Thyroid gland (tissue), 4 donors: ENCODE results near the gene CUL2. TPM values are rescaled to one million over a fixed set of nuclear protein-coding genes. Genes with fewer than 3 reads are reported as not detected.
A peak's percentile ranks its signal among the peaks of the same experiment; 100 is the strongest.

Experiments used
- DNase-seq, 2 donors: peaks; one replicate each; pipeline ENCODE4 v3.0.0-alpha.2; 2019
- H3K27ac ChIP-seq, 3 donors: fragments of 200-600 bp; sonication (generic); 1 replicate in 2 of 3; 2 replicates in 1 of 3; pipeline ENCODE4 v1.5.1; 2016 to 2019; ENCODE audit warnings: mild to moderate bottlenecking in 1 of 3, moderate library complexity in 1 of 3
- H3K27me3 ChIP-seq: fragments of 200-600 bp; sonication (generic); one replicate; pipeline ENCODE4 v1.5.1; 2019
- H3K36me3 ChIP-seq, 2 donors: fragments of 200-600 bp; sonication (generic); one replicate each; pipeline ENCODE4 v1.5.1; 2016 to 2019
- H3K4me1 ChIP-seq, 2 donors: fragments of 200-600 bp; sonication (generic); one replicate each; pipeline ENCODE4 v1.5.1; 2017 to 2019
- H3K4me3 ChIP-seq, 3 donors: fragments of 200-600 bp; sonication (generic); replicated peaks in 1 of 3; 1 replicate in 2 of 3; 2 replicates in 1 of 3; pipeline ENCODE4 v1.5.1; 2016; ENCODE audit warnings: mild to moderate bottlenecking in 1 of 3
- H3K9me3 ChIP-seq: fragments of 200-600 bp; sonication (generic); one replicate; pipeline ENCODE4 v1.5.1; 2017
- POLR2A ChIP-seq, 2 donors: fragments of 450-650 bp; IDR thresholded peaks; one replicate each; pipeline ENCODE4 v1.6.1; 2017; ENCODE audit warnings: antibody characterized with exemption in 2 of 2, mild to moderate bottlenecking in 2 of 2, moderate library complexity in 1 of 2
- WGBS, 2 donors: methylation state at CpG; one replicate each; pipeline ENCODE4 v1.1.5; 2017; 5-methylcytosine and 5-hydroxymethylcytosine counted together
- intact Hi-C: fragments of 100-400 bp; cut with DNase I; formaldehyde crosslinking; loops from one replicate; pipeline ENCODE4 v1.15.1; 2023
- total RNA-seq, 4 donors: library from RNA; depleted of rRNA; stranded (reverse); fragments of >200 nt; gene quantifications; one replicate each; pipeline ENCODE4 v1.2.3, GENCODE V29; 2016
- TF ChIP-seq, protein P1 (sequence below), 6 experiments: fragments of 200-600 bp in 3 of 6; fragments of 450-650 bp in 3 of 6; sonication (generic) in 3 of 6; IDR thresholded peaks; one replicate each; pipeline ENCODE4 v1.5.1; 2016 to 2019; ENCODE audit warnings: antibody characterized with exemption in 6 of 6, mild to moderate bottlenecking in 2 of 6, inconsistent platforms in 1 of 6, moderate library complexity in 1 of 6

CUL2 gene
- total RNA-seq, 4 donors from 2014 or later, result 16.5 to 19.0 (median 18.2) TPM

DNA sequence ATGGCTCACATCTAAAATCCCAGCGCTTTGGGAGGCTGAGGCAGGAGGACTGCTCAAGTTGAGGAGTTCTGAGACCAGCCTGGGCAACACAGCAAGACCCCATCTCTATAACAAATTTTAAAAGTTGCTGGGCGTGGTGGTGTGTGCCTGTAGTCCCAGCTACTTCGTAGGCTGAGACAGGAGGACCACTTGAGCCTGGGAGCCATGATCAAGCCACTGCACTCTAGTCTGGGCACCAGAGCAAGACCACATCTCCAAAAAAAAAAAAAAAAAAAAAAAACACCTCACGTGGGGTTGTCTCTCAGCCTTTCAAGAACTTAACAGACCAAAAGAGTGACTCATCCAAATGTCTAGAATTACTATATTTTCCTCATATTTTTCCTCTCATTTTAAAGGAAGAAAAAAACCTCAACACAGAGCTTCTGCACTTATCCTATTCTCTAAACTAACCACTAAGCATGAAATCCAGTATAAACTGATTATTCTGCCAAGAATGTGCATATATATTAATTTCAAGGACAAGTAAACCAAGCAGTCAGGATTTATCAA, 46.3 kb downstream of the CUL2 start:
- peaks cover 4% of the 10 kb centered on the region in 2 donors for H3K36me3 ChIP-seq
- WGBS, 2 donors, result 60 to 65% methylated on average over 4 of the region's 4 CpGs

DNA sequence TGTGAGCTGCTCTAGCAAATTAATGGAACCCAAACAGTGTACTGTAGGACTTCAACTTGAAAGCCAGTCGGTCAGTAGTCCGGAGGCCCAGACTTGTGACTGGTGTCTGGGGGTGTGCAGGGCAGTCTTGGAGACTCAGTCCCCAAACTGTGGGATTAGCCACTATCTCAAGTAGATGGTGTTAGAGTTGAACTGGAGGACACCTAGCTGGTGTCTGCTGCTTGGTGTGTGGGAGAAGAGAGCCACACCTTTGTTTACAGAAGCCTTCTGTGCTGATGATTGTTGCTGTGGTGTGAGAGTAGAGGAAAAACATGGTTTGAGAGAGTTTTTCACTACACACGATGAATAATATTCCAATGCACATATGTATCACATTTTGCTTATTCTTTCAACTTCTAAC, 47.4 kb downstream of the CUL2 start:
- Histone ChIP-seq H3K36me3 (peaks cover 4% of the 10 kb centered on the region in 2 donors), H3K27me3 (no peaks in the 10 kb centered on the region), H3K9me3 (no peaks in the 10 kb centered on the region), H3K4me3 (no peak overlapping the region), H3K4me1 (peaks cover 13 to 16% of the 10 kb centered on the region in 2 donors), H3K27ac (no peak overlapping the region)
- 90 to 96% methylated on average over 3 of the region's 3 CpGs for whole genome bisulfite sequencing, 2 donors
- intact Hi-C loops, result no loop called here
- no peak for DNase-seq
- TF ChIP-seq POLR2A (IDR thresholded peaks at IDR 0.05), result no peak
- TF ChIP-seq, protein P1, sequence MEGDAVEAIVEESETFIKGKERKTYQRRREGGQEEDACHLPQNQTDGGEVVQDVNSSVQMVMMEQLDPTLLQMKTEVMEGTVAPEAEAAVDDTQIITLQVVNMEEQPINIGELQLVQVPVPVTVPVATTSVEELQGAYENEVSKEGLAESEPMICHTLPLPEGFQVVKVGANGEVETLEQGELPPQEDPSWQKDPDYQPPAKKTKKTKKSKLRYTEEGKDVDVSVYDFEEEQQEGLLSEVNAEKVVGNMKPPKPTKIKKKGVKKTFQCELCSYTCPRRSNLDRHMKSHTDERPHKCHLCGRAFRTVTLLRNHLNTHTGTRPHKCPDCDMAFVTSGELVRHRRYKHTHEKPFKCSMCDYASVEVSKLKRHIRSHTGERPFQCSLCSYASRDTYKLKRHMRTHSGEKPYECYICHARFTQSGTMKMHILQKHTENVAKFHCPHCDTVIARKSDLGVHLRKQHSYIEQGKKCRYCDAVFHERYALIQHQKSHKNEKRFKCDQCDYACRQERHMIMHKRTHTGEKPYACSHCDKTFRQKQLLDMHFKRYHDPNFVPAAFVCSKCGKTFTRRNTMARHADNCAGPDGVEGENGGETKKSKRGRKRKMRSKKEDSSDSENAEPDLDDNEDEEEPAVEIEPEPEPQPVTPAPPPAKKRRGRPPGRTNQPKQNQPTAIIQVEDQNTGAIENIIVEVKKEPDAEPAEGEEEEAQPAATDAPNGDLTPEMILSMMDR (IDR thresholded peaks at IDR 0.05), result no peak

More for the DNA sequence above, 46.3 kb downstream of the CUL2 start:
- peaks cover 16 to 18% of the 10 kb centered on the region in 2 donors for H3K4me1 ChIP-seq
- H3K4me3 ChIP-seq, result no peak overlapping the region
- intact Hi-C loops, result no loop called here
- DNase-seq, result peak; percentile 75 to 79
- no peaks in the 10 kb centered on the region for H3K27me3 ChIP-seq
- TF ChIP-seq, protein P1 (IDR thresholded peaks at IDR 0.05), result no peak
- TF ChIP-seq POLR2A (IDR thresholded peaks at IDR 0.05), result no peak
- peak overlapping the region in 2 of 3 donors; percentile 4 to 27 for H3K27ac ChIP-seq
- H3K9me3 ChIP-seq, result no peaks in the 10 kb centered on the region

DNA sequence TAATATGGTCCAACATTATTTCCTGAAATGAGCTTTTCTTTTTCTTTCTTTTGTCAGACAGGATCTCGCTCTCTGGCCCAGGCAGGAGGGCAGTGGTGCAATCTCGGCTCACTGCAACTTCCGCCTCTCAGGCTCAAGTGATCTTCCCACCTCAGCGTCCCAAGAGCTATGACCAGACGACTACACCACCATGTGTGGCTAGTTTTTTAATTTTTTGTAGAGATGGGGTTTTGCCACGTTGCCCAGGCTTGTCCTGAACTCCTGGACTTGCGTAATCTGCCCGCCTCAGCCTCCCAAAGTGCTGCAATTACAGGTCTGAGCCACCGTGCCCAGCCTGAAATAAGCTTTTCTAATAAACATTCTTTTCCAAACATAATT, 48.6 kb downstream of the CUL2 start:
- Histone ChIP-seq H3K36me3 (peaks cover 4% of the 10 kb centered on the region in 2 donors), H3K4me3 (no peak overlapping the region), H3K27me3 (no peaks in the 10 kb centered on the region), H3K9me3 (no peaks in the 10 kb centered on the region), H3K27ac (no peak overlapping the region), H3K4me1 (peaks cover 11 to 16% of the 10 kb centered on the region in 2 donors)
- 87 to 88% methylated on average over 9 of the region's 9 CpGs for WGBS, 2 donors
- intact Hi-C loops, result no loop called here
- TF ChIP-seq, protein P1 (IDR thresholded peaks at IDR 0.05), result no peak
- no peak for TF ChIP-seq POLR2A (IDR thresholded peaks at IDR 0.05)
- no peak for DNase-seq

DNA sequence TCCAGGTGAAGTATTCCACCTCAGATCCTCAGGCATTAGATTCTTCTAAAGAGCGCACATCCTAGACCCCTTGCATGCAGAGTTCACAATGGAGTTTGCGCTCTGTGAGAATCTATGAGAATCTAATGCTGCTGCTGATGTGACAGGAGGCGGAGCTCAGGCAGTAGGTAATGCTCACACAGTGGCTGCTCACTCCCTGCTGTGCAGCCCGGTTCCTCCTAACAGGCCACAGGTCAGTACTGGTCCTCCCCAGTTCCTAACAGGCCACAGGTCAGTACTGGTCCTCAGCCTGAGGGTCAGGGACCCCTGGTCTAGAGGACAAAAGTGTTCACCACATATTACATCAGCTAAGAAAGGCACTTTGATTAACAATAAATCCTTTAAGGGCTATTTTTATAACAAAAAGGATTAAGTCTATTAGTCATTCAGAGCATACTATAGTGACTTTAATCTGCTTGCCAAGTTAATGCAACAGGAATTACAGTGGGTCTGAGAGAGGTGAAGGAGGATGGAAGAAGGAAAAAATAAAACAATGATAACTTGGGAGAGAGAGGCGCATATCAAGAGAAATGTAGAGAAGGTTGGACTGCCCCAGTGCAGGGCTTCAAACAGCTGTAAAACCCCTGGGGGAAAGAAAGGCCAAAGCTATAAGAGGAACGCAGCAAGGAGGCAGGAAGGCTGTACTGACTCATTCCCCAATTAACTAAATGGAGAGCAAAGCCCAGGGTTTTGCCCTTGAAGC, 49.2 kb downstream of the CUL2 start:
- Histone ChIP-seq H3K4me3 (no peak overlapping the region), H3K9me3 (no peaks in the 10 kb centered on the region), H3K27ac (no peak overlapping the region), H3K36me3 (peaks cover 4% of the 10 kb centered on the region in 2 donors), H3K4me1 (peaks cover 11 to 16% of the 10 kb centered on the region in 2 donors), H3K27me3 (no peaks in the 10 kb centered on the region)
- DNase-seq, result no peak
- intact Hi-C loops, result no loop called here
- TF ChIP-seq POLR2A (IDR thresholded peaks at IDR 0.05), result no peak
- TF ChIP-seq, protein P1 (IDR thresholded peaks at IDR 0.05), result no peak
- WGBS, 2 donors, result 76 to 90% methylated on average over 6 of the region's 6 CpGs

DNA sequence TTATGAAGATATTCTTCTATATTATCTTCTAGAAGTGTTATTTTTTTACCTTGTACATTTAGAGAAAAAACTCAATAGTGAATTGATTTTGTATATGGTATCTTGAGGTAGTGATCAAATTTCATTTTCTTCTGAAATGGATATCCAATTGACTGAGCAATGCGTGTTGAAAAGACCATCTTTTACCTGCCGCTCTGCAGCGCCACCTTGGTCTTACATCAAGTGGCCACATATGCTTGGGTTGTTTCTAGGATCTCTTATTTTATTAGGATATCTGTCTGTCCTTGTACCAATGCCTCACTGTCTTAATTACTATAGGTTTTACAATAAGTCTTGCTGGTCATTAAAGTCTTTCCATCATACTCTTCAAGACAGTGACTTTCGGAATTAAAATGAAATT, 53.0 kb downstream of the CUL2 start:
- Histone ChIP-seq H3K4me3 (no peak overlapping the region), H3K27me3 (no peaks in the 10 kb centered on the region), H3K36me3 (peaks cover 0 to 2% of the 10 kb centered on the region in 2 donors), H3K9me3 (no peaks in the 10 kb centered on the region), H3K27ac (no peak overlapping the region), H3K4me1 (no peaks in the 10 kb centered on the region)
- TF ChIP-seq, protein P1 (IDR thresholded peaks at IDR 0.05), result no peak
- no peak for TF ChIP-seq POLR2A (IDR thresholded peaks at IDR 0.05)
- intact Hi-C loops, result no loop called here
- WGBS, 2 donors, result 97 to 99% methylated on average over 4 of the region's 4 CpGs
- DNase-seq, result no peak
